Left lung (tissue), 10 donors: ENCODE measurements around the gene MDK. TPM values are rescaled to one million over a fixed set of nuclear protein-coding genes. Genes with fewer than 3 reads are reported as not detected.
A peak's percentile ranks its signal among the peaks of the same experiment; 100 is the strongest.

Experiments
- ATAC-seq: fragments of 200-7000 bp; cut with Tn5 transposase; one replicate; pipeline ENCODE4 v1.9.1; 2020; ENCODE audit warnings: moderate library complexity
- DNase-seq, 4 donors: peaks; one replicate each; pipeline ENCODE4 v3.0.0-alpha.2; 2013 to 2020
- H3K27ac ChIP-seq, 2 donors: fragments of 200-600 bp; sonication (generic) in 1 of 2; one replicate each; pipeline versions ENCODE4 v1.5.0 to v1.8.0; 2020 to 2021
- H3K27me3 ChIP-seq, 2 donors: fragments of 200-600 bp; sonication (generic) in 1 of 2; one replicate each; pipeline versions ENCODE4 v1.5.0 to v1.8.0; 2020 to 2021
- H3K36me3 ChIP-seq, 2 donors: fragments of 200-600 bp; sonication (generic) in 1 of 2; one replicate each; pipeline versions ENCODE4 v1.5.0 to v1.8.0; 2020 to 2021
- H3K4me1 ChIP-seq, 2 donors: fragments of 200-600 bp; one replicate each; pipeline ENCODE4 v1.8.0; 2021
- H3K4me3 ChIP-seq, 2 donors: fragments of 200-600 bp; sonication (generic) in 1 of 2; one replicate each; pipeline versions ENCODE4 v1.5.0 to v1.8.0; 2020 to 2021; ENCODE audit warnings: mild to moderate bottlenecking in 1 of 2
- H3K9me3 ChIP-seq, 2 donors: fragments of 200-600 bp; sonication (generic) in 1 of 2; one replicate each; pipeline versions ENCODE4 v1.5.0 to v1.8.0; 2020 to 2021
- intact Hi-C, 2 donors: fragments of 100-400 bp; cut with DNase I; formaldehyde crosslinking; loops; one replicate each; pipeline versions ENCODE4 v1.11.2 to v1.14.2; 2022
- polyA plus RNA-seq, 6 donors: library from polyadenylated mRNA; unstranded; fragments of 120-200 nt; gene quantifications; one replicate each; pipeline ENCODE4 v1.2.1, GENCODE V29; 2013; ENCODE audit not compliant: insufficient read length in 6 of 6
- total RNA-seq, 2 donors: library from RNA; stranded (reverse); fragmentation: NEBNext Ultra II Directional; extraction: Animal tissue kit (Norgen Biotek cat#: 25700); gene quantifications; one replicate each; pipeline ENCODE4 v1.2.1, GENCODE V29; 2021
- TF ChIP-seq, protein P1 (sequence below), 2 donors: fragments of 200-600 bp; sonication (generic) in 1 of 2; IDR thresholded peaks; one replicate each; pipeline versions ENCODE4 v1.5.0 to v1.8.0; 2021; ENCODE audit warnings: antibody characterized with exemption in 2 of 2
- donor health status: DM: no; HTN: yes; CAD: no.
- donor health status: DM: no; HTN: no; CAD: no.

The MDK gene
- total and polyA plus RNA-seq, 8 donors = 15.4 to 1,135 (median 872) TPM

DNA sequence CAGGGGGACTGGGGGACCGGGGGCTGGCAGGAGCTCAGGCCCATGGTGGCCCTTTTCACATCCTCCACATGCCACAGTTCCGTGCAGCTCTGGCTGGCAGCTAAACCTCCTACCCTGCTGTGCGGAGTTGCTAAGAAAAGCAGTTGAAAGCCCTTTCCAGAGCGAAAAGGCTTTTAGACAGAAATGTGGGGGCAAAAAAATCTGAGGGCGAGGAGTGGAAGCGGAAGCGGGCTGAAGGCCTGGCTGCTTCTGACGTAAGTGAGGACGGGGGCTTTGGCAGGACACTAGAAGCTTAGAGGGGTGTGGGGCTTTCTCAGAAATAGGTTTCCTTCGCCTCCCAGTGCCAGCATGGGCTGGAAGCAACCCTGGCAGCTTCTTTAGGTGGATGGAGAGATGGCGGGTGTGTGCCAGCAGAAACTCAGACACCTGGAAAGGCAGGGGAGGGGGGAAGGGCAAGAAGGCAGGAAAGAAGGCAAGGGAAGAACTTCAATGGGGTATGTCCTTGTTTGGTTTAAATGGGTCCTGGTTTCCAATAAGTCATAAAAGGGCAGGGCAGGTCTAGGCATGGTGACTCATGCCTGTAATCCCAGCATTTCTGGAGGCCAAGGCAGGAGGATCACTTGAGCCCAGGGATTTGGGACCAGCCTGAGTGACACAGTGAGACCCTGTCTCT, 45.4 kb upstream of the MDK start:
- intact Hi-C loops = no loop called here
- H3K27ac ChIP-seq = no peak overlapping the region
- no peaks in the 10 kb centered on the region for H3K9me3 ChIP-seq
- H3K4me3 ChIP-seq = no peak overlapping the region
- H3K4me1 ChIP-seq = peaks cover 20 to 85% of the 10 kb centered on the region in 2 donors
- H3K36me3 ChIP-seq = no peaks in the 10 kb centered on the region
- no peak for DNase-seq
- no peak for ATAC-seq
- TF ChIP-seq, protein P1, sequence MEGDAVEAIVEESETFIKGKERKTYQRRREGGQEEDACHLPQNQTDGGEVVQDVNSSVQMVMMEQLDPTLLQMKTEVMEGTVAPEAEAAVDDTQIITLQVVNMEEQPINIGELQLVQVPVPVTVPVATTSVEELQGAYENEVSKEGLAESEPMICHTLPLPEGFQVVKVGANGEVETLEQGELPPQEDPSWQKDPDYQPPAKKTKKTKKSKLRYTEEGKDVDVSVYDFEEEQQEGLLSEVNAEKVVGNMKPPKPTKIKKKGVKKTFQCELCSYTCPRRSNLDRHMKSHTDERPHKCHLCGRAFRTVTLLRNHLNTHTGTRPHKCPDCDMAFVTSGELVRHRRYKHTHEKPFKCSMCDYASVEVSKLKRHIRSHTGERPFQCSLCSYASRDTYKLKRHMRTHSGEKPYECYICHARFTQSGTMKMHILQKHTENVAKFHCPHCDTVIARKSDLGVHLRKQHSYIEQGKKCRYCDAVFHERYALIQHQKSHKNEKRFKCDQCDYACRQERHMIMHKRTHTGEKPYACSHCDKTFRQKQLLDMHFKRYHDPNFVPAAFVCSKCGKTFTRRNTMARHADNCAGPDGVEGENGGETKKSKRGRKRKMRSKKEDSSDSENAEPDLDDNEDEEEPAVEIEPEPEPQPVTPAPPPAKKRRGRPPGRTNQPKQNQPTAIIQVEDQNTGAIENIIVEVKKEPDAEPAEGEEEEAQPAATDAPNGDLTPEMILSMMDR (IDR thresholded peaks at IDR 0.05) = no peak
- peaks cover 25 to 41% of the 10 kb centered on the region in 2 donors for H3K27me3 ChIP-seq

GRCh38 chr11:46336563-46337180, 44.8 kb upstream of the MDK start:
- Histone ChIP-seq H3K4me1 (peaks cover 20 to 86% of the 10 kb centered on the region in 2 donors), H3K36me3 (no peaks in the 10 kb centered on the region), H3K27me3 (peaks cover 25 to 35% of the 10 kb centered on the region in 2 donors), H3K4me3 (no peak overlapping the region), H3K9me3 (no peaks in the 10 kb centered on the region), H3K27ac (no peak overlapping the region)
- DNase-seq = peak in 2 of 4 donors; percentile 69 to 87
- intact Hi-C loops = no loop called here
- TF ChIP-seq, protein P1 (IDR thresholded peaks at IDR 0.05) = no peak
- ATAC-seq = peak; percentile 26

- ATAC-seq (no peak), DNase-seq (no peak)
- Histone ChIP-seq H3K4me3 (no peak overlapping the region), H3K36me3 (no peaks in the 10 kb centered on the region), H3K9me3 (no peaks in the 10 kb centered on the region), H3K27me3 (peaks cover 16 to 24% of the 10 kb centered on the region in 2 donors), H3K4me1 (peaks cover 15 to 91% of the 10 kb centered on the region in 2 donors), H3K27ac (no peak overlapping the region)
- TF ChIP-seq, protein P1 (IDR thresholded peaks at IDR 0.05) = no peak
- intact Hi-C loops = no loop called here
Measured at GRCh38 chr11:46337626-46338345, 43.7 kb upstream of the MDK start.

DNA sequence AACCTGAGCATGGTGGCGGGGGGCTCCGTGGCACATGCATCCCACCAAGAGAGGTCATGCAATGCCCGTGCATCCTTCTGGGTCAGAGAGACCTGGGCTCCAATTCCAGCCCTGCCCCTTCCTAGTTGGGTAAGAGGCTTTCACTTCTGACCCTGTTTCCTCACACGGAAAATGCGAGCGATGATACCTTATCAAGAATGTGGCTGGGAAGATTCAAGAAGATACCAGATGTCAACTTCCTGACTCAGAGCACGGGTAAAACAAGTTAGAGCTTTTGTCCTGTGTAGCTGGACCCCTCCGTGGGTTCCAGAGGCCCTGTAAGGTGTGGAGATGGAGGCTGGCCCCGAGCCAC, 42.9 kb upstream of the MDK start:
- DNase-seq = no peak
- Histone ChIP-seq H3K4me1 (peaks cover 12 to 91% of the 10 kb centered on the region in 2 donors), H3K4me3 (peak overlapping the region in 1 of 2 donors; percentile 9), H3K36me3 (no peaks in the 10 kb centered on the region), H3K27ac (peak overlapping the region; percentile 62 to 90), H3K27me3 (peaks cover 8 to 15% of the 10 kb centered on the region in 2 donors), H3K9me3 (no peaks in the 10 kb centered on the region)
- no peak for ATAC-seq
- TF ChIP-seq, protein P1 (IDR thresholded peaks at IDR 0.05) = no peak
- intact Hi-C loops = no loop called here
